Stimulated activated CD8-positive, alpha-beta memory T cell treated with anti-CD3 and anti-CD28 coated beads, Interleukin-12 subunit alpha, Interleukin-12 subunit beta, amount 100 ng/mL, for 1 hour (primary cell): ENCODE results near the gene CASP8AP2.
"Not testable (repeated sequence)": the region's sequence is repeated elsewhere in the genome, so short reads cannot be mapped to it uniquely, and the experiment has no call there.

Source experiments
- DNase-seq: peaks from one replicate; pipeline ENCODE4 v3.0.0-alpha.2; 2020; ENCODE audit warnings: low read depth

The CASP8AP2 gene

DNA sequence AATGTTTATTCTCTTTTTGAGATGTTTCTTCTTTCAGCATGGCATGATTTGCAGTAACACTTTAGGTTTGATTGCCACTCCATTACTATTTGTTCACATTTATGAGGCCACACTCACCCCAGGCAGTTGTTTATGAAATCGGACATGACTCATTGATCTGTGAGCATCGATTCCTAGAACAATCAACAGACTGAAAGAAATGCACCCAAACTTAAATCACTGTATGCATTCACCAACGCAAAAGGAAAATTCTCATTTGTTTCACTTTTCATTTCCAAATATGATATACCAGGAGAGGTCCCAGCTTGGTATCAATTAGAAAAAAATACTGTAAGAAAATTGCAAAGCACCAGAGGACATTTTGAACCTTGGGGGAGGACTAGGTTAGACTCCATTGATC, 59.2 kb downstream of the CASP8AP2 start:
- DNase-seq = no peak

DNA sequence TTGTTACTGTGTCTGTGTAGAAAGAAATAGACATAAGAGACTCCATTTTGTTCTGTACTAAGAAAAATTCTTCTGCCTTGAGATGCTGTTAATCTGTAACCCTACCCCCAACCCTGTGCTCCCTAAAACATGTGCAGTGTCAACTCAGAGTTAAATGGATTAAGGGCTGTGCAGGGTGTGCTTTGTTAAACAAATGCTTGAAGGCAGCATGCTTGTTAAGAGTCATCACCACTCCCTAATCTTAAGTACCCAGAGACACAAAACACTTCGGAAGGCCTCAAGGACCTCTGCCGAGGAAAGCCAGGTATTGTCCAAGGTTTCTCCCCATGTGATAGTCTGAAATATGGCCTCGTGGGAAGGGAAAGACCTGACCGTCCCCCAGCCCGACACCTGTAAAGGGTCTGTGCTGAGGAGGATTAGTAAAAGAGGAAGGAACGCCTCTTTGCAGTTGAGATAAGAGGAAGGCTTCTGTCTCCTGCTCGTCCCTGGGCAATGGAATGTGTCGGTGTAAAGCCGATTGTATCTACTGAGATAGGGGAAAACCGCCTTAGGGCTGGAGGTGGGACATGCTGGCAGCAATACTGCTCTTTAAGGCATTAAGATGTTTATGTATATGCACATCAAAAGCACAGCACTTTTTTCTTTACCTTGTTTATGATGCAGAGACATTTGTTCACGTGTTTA, 61.3 kb downstream of the CASP8AP2 start:
- not testable (repeated sequence) for DNase-seq

DNA sequence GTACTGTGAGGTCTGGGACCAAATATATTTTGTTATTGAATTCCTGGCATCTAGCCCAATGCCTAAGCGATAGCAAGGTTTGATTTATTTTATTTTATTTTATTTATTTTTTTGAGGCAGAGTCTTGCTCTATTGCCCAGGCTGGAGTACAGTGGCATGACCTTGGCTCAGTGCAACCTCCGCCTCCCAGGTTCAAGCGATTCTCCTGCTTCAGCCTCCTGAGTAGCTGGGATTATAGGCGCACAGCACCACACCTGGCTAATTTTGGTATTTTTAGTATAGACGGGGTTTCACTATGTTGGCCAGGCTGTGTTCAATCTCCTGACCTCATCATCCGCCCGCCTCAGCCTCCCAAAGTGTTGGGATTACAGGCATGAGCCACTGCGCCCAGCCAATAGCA, 62.9 kb downstream of the CASP8AP2 start:
- not testable (repeated sequence) for DNase-seq

DNA sequence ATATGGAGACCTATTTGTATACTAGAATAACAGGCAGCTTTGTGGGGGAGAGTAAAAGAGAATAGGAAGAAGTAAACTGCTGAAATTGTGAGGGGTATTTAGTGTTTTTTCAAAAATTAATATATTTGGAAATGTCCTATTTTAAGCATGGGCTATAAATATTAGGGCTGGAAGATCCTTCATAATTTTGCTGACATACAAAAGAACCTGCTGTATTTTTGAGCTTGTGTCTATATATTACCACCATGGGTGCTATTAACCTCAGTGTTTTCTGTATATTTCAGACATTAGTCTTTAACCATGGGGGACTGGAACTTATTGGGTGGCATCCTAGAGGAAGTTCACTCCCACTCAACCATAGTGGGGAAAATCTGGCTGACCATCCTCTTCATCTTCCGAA, 64.5 kb downstream of the CASP8AP2 start, which contains the start of gene GJA10:
TSS of gene GJA10 (plus strand) at position 301 of the 400 bp plus-strand sequence. CDS start at position 301, 0 bp downstream.
- DNase-seq = no peak

DNA sequence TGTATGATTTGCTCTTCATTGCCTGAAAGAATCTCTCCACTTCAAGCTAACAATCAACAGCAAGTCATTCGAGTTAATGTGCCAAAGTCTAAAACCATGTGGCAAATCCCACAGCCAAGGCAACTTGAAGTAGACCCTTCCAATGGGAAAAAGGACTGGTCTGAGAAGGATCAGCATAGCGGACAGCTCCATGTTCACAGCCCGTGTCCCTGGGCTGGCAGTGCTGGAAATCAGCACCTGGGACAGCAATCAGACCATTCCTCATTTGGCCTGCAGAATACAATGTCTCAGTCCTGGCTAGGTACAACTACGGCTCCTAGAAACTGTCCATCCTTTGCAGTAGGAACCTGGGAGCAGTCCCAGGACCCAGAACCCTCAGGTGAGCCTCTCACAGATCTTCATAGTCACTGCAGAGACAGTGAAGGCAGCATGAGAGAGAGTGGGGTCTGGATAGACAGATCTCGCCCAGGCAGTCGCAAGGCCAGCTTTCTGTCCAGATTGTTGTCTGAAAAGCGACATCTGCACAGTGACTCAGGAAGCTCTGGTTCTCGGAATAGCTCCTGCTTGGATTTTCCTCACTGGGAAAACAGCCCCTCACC, 65.7 kb downstream of the CASP8AP2 start:
- no peak for DNase-seq

DNA sequence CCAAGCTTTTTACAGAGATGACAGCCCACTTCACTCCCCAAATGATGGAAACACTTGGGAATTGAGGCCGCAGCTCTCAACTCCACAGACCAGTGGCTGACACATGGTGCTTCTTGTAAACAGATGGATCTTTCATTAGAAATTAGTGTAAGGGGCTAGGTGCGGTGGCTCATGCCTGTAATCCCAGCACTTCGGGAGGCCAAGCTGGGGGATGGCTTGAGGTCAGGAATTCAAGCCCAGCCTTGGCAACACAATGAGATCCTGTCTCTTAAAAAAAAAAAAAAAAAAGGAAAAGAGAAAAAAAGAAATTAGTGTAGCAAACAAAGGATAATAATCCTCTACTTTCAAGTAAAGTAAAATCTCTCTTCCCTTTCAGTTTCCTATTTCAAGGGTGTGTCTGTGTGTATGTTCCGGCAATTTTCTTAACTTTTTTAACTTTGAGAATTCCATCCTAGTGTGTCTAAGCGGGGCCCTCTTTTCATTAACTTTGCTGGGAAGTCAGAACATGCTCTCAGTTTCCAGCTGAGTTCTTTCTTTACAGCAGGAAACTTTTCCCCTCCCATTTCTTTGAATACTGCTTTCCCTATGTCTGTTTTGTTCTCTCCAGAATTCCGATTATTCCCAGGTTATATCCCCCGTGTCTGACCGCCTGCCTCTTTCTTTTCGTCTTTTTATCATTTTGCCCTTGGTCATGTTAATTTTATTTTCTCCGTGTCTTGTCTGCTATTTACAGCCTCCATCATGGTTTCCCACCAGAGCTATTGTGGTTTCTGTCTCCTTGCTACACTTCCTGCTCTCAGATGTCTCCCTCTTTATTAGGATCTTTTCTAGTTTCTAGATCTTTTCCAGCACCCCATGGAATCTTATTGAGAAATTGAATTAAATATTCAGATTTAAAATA, 80.6 kb downstream of the CASP8AP2 start:
- not testable (repeated sequence) for DNase-seq

DNA sequence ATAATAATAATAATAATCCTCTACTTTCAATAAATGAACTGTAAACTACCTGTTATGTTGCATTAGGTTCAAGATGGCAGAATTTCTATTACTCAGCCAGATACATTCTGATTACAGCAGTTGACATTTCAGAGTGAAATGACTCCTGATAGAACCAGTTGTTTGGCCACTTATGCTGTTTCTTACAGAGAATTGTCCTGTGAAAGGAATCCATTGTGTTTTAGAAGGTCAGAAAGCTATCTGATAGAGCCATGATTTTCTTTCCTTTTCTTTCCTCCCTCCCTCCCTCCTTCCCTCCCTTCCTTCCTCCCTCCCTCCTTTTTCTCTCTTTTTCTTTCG, 81.2 kb downstream of the CASP8AP2 start:
- DNase-seq = no peak

DNA sequence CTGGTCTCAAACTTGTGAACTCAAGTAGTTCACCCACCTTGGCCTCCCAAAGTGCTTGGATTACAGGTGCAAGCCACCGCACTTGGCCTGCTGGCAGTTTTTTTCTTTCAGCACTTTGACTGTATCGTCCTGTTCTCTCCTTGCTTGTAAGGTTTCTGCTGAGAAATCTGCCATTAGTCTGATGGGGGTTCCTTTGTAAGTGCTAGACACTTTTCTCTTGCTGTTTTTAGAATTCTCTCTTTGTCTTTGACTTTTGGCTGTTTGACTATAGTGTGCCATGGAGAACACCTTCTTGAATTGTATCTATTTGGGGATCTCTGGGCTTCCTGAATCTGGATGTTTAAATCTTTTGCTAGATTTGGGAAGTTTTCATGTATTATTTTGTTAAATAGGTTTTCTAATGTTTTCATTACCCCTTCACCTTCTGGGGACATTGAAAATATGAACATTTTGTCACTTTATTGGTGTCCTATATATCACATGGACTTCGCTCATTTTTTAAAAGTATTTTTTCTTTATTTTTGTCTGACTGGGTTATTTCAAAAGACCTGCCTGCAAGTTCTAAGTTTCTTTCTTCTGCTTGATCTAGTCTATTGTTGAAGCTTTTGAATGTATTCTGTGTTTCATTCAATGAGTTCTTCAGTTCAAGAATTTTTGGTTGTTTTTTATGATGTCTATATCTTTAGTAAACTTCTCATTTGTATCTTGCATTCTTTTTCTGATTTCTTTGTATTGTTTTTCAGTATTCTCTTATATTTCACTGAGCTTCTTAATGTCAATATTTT, 86.6 kb downstream of the CASP8AP2 start:
- no peak for DNase-seq

DNA sequence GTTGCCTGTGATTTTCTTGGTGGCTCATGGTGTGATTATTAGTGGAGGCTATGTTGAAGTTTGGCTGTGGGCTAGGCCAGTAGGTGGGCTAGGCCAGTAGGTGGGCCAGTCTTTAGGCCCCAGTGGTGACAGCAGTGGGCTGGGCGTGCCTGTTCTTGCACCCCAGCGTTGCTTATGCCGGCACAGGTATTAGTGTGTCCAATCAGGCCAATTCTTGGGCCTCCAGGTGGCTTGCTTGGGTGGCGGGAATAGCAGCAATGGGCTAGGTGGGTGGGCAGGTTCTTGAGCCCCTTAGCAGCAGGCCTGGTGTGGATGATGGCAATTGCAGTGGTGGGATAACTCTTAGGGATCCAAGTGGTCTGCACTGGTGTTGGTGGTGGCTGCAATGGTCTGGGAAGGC, 87.5 kb downstream of the CASP8AP2 start:
- no peak for DNase-seq

DNA sequence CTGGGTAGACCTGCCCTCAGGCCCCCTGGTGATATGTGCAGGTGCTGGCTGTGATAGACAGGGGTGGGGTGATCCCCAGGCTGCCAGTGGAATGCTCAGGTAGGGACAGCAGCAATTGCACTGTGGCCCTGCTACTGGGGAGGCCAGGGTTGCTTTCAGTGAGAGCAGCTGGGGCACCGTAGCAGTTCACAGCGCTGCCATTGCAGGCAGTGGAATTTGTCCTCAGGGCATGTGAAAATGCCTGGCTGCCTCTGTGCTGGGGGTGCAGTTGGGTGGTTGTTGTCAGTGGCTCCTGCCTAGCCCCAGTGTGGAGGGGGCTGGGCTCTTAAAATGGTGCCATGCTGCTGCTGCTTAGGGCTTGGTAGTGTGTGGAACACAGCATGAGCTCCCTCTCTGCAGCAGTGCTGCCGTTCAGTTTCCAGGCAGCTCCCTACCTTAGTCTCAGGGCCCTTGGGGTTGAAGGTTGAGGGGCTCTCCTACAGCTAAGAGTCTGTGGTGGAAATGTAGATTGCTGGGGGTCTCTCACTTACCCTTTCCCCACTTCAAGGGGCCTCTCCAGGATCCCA, 88.2 kb downstream of the CASP8AP2 start:
- no peak for DNase-seq
